GM10266 (cell line): ENCODE measurements around the gene SYT7.
A peak's percentile ranks its signal among the peaks of the same experiment; 100 is the strongest.

Source experiments
- DNase-seq: peaks from one replicate; pipeline ENCODE4 v3.0.0; 2012; ENCODE audit errors: extremely low spot score
- TF ChIP-seq, protein P1 (sequence below): IDR thresholded peaks from 2 replicates; pipeline ENCODE4 v1.5.1; 2012; ENCODE audit warnings: mild to moderate bottlenecking, low read depth; ENCODE audit not compliant: control insufficient read depth, insufficient read depth; ENCODE audit errors: missing control alignments

SYT7 gene

DNA sequence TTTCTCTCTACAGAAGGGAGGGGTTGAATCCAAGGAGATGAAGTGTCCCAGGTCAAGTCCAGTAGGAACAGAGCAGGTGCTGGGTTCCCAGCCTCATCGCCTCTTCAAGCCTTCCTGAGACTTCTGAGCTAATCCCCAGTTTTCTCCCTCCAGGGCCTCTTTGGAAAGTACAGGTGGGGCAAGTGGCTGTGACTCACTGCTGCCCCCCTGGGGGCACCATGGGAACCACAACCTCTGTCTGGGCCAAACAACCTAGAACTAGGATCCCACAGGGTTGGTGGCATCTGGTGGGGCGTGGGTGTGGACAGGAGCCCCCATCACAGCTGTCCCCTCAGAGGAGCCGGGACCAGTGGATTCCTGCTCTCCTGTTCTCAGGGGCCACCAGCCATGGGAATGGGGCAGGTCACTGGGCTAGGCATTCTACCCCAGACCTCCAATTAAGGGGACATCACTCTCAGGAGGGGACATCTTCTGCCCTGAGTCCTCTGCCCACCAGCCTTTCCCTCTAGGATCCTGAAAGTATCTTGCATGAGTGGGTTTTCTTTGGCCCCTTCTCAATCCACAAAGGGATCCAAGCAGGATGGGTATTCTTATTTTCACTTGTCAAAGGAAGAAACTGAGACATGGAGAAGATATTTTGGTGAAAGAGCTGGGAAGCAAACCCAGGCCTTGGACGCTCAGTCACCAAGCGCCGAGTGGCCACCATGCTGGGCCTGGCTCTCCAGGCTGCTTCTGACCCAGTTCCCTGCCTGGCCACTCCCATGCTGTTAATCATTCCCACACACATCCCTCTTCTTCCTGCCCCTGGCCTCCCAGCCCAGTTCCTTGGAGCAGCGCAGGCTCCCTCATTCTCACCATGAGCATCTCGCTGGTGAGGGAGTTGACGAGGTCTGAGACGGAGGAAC lies 48.5 kb downstream of the SYT7 start:
- peak; percentile 83 for DNase-seq
- TF ChIP-seq, protein P1, sequence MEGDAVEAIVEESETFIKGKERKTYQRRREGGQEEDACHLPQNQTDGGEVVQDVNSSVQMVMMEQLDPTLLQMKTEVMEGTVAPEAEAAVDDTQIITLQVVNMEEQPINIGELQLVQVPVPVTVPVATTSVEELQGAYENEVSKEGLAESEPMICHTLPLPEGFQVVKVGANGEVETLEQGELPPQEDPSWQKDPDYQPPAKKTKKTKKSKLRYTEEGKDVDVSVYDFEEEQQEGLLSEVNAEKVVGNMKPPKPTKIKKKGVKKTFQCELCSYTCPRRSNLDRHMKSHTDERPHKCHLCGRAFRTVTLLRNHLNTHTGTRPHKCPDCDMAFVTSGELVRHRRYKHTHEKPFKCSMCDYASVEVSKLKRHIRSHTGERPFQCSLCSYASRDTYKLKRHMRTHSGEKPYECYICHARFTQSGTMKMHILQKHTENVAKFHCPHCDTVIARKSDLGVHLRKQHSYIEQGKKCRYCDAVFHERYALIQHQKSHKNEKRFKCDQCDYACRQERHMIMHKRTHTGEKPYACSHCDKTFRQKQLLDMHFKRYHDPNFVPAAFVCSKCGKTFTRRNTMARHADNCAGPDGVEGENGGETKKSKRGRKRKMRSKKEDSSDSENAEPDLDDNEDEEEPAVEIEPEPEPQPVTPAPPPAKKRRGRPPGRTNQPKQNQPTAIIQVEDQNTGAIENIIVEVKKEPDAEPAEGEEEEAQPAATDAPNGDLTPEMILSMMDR, result peak; percentile 77

DNA sequence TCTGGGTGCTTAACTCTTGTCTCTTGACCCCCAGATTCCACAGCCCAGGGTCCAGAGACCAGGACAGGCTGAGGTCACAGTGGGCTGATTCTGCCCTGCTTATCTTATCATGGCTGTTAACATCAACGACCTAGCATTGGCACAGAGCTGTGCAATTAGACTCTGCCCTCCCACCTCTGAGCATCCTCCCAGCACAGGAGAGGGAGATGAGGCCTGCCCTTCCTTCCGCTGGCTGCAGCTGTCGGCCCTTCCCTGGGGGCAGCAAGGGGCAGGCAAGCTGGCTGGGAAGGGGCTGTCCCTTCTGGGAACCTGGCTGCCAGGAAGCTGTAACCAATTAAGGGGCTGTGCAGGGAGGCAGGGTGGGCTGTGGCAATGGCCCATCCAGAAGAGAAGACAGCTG lies 49.8 kb downstream of the SYT7 start:
- TF ChIP-seq, protein P1, result no peak
- DNase-seq, result no peak

DNA sequence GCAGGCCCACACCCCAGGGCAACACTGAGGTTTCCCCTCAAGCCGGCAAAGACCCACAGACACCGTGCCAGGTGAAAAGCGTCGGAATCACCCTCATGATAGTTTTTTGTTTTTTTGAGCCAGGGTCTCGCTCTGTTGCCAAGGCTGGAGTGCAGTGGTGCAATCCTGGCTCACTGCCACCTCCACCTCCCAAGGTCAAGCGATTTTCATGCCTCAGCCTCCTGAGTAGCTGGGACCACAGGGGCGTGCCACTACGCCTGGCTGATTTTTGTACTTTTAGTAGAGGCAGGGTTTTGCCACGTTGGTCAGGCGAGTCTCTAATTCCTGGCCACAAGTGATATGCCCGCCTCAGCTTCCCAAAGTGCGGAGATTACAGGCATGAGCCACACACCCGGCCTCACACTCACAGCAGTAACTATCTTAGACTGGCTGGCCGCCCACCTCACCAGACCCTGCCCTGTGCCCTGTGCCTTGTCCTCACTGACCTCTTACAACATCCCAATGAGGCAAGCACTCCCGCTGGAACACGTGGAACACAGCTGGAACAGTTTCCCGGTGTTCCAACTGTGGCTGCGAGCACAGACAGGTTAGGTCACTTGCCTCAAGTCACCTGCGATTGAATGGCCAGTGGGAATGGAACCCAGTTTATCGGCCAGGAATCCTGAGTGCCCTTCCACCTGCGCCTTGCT lies 51.2 kb downstream of the SYT7 start:
- no peak for DNase-seq
- TF ChIP-seq, protein P1, result no peak

DNA sequence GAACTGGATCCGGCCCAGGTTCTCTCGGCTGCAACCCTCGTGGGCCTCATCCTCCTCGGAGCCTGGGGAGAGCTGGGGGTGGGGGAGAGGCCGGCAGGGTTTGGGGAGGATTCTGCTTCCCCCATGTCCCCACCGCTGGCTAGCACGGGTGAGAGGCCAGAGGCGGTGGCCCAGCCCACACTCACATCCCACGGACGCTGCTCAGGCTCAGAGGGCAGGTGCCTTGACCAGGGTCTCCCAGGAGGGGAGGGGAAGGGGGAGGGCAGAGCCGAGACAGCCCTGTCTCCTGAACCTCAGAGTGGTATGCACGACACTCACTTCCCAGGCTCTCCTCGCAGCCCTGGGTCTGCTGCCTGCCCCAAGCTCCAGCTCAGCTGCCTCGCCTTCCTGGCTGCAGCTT lies 52.8 kb downstream of the SYT7 start:
- DNase-seq, result no peak
- TF ChIP-seq, protein P1, result no peak

DNA sequence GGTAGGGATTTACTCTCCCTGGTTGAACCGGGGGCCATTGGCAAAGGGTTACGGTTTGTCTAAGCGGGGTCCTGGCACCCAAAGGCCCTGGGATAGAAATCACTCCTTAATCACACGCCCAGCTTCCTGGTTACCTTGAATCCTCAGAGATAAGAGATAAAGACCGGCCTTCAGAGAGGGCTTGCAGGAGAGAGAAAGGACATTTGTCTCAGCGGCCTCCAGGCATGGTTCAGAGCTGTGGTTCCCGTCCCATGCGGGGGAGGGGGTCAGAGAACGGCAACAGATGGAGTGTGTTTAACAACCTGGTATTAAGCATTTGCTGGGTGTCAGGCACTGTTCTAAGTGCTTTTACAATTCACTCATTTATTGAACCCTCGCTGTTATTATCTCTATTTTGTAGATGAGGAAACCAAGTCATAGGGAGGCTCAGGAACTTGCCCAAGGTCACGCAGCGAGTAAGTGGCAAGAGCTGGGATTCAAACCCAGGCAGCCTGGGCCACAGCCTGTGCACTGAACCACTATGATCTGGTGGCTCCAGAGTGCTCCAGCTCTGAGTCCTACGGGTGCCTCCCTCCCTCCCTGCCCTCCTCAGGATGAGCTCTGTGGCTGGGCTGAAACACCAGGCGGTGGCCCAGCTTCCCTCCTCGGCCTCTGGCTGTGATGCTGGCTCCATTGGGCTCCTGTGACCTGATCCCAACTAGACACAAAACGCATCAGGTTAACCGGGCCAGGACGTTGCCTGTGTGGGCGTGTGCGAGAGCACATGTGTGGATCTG lies 53.7 kb downstream of the SYT7 start:
- no peak for DNase-seq
- TF ChIP-seq, protein P1, result no peak

DNA sequence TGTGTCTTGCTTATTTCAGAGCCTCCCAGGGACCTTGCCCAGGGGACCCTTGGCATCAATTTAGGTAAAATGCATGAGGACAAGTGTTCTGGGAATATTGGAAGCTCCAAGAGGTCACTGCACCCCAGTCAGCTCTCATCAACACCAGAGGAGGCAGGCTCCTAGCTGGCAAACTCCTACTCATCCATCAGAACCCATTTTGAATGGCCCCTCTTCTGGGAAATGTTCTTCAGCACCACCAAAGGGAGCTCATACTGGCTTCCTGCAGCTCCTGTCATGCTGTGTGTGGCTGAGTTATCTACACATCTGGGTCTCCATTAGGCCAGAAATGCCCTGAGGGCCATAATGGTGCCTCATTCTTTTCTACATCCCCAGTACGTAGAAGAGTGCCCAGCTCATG lies 54.6 kb downstream of the SYT7 start:
- TF ChIP-seq, protein P1, result no peak
- DNase-seq, result no peak
